ENCODE data around the gene NCAPD2.

- TF ChIP-seq POLR2A (IDR thresholded peaks at IDR 0.05) (peak in 1 of 2 donors; percentile 95), CTCF (IDR thresholded peaks at IDR 0.05) (no peak)
Observed at GRCh38 chr12:6470375-6471163, 23.3 kb upstream of the NCAPD2 start, which contains the start of gene VAMP1.
